SU-DHL-6 (cell line): ENCODE results near the gene HK3.

Source experiments
- EZH2phosphoT487 ChIP-seq: fragments of 200-600 bp; sonication (generic), shearing (Covaris generic); conservative IDR thresholded peaks from 2 replicates; pipeline ENCODE4 v1.6.1; 2018; ENCODE audit warnings: mild to moderate bottlenecking, antibody characterized with exemption, low read length, moderate library complexity, mixed read lengths
- TF ChIP-seq, protein P1 (sequence below): fragments of 200-600 bp; sonication (generic); IDR thresholded peaks from one replicate; pipeline ENCODE4 v1.5.1; 2017; ENCODE audit warnings: antibody characterized with exemption, mild to moderate bottlenecking, low read length, moderate library complexity; ENCODE audit not compliant: insufficient read depth, poor library complexity, severe bottlenecking

- TF ChIP-seq, protein P1, sequence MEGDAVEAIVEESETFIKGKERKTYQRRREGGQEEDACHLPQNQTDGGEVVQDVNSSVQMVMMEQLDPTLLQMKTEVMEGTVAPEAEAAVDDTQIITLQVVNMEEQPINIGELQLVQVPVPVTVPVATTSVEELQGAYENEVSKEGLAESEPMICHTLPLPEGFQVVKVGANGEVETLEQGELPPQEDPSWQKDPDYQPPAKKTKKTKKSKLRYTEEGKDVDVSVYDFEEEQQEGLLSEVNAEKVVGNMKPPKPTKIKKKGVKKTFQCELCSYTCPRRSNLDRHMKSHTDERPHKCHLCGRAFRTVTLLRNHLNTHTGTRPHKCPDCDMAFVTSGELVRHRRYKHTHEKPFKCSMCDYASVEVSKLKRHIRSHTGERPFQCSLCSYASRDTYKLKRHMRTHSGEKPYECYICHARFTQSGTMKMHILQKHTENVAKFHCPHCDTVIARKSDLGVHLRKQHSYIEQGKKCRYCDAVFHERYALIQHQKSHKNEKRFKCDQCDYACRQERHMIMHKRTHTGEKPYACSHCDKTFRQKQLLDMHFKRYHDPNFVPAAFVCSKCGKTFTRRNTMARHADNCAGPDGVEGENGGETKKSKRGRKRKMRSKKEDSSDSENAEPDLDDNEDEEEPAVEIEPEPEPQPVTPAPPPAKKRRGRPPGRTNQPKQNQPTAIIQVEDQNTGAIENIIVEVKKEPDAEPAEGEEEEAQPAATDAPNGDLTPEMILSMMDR: no peak
- no peak for TF ChIP-seq EZH2phosphoT487
Observed at GRCh38 chr5:176935017-176935416, 35.9 kb upstream of the HK3 start.
